Smooth muscle cell (in vitro differentiated cells): ENCODE data around the gene C1orf56. TPM values are rescaled to one million over a fixed set of nuclear protein-coding genes. Genes with fewer than 3 reads are reported as not detected.

Source experiments
- DNase-seq: peaks from one replicate; lab custom pipeline; 2025; ENCODE audit not compliant: unreplicated experiment; lab: John Stamatoyannopoulos, UW
- H2AFZ ChIP-seq: fragments of 200-600 bp; sonication (generic); 2 replicates; pipeline ENCODE4 v1.6.0; 2016; ENCODE audit warnings: antibody characterized with exemption, low read depth, mild to moderate bottlenecking
- H3F3A ChIP-seq: fragments of 200-600 bp; sonication (generic); 2 replicates; pipeline ENCODE4 v1.6.0; 2017; ENCODE audit warnings: antibody characterized with exemption, low read depth
- H3K27ac ChIP-seq: fragments of 200-600 bp; sonication (generic); 2 replicates; pipeline ENCODE4 v1.5.1; 2016; ENCODE audit warnings: low read depth, mild to moderate bottlenecking
- H3K27me3 ChIP-seq: fragments of 200-600 bp; sonication (generic); 2 replicates; pipeline ENCODE4 v1.6.1; 2016; ENCODE audit warnings: low read depth, mild to moderate bottlenecking
- H3K36me3 ChIP-seq: fragments of 200-600 bp; sonication (generic); 2 replicates; pipeline ENCODE4 v1.5.1; 2016; ENCODE audit warnings: low read depth
- H3K4me1 ChIP-seq: fragments of 200-600 bp; sonication (generic); 2 replicates; pipeline ENCODE4 v1.5.1; 2016; ENCODE audit warnings: low read depth
- H3K4me2 ChIP-seq: fragments of 200-600 bp; sonication (generic); 2 replicates; pipeline ENCODE4 v1.6.0; 2016; ENCODE audit warnings: mild to moderate bottlenecking
- H3K4me3 ChIP-seq: fragments of 200-600 bp; sonication (generic); 2 replicates; pipeline ENCODE4 v1.5.1; 2016; ENCODE audit warnings: mild to moderate bottlenecking
- H3K79me2 ChIP-seq: fragments of 200-600 bp; sonication (generic); 2 replicates; pipeline ENCODE4 v1.6.0; 2016; ENCODE audit warnings: low read depth, mild to moderate bottlenecking
- H3K9ac ChIP-seq: fragments of 200-600 bp; sonication (generic); 2 replicates; pipeline ENCODE4 v1.6.0; 2016; ENCODE audit warnings: low read depth
- H3K9me3 ChIP-seq: fragments of 200-600 bp; sonication (generic); replicated peaks from 2 replicates; pipeline ENCODE4 v1.5.1; 2016; ENCODE audit warnings: low read depth
- H4K20me1 ChIP-seq: fragments of 200-600 bp; sonication (generic); 2 replicates; pipeline ENCODE4 v1.6.0; 2016; ENCODE audit warnings: low read depth
- CTCF ChIP-seq: fragments of 200-600 bp; sonication (generic); IDR thresholded peaks from 2 replicates; pipeline ENCODE4 v1.5.1; 2017; ENCODE audit warnings: borderline replicate concordance, mild to moderate bottlenecking, antibody characterized with exemption; ENCODE audit not compliant: insufficient read depth, poor library complexity, severe bottlenecking
- WGBS: methylation state at CpG from one replicate; pipeline ENCODE4 v1.1.7; 2016; ENCODE audit warnings: low lambda C conversion rate; 5-methylcytosine and 5-hydroxymethylcytosine counted together
- polyA plus RNA-seq: library from polyadenylated mRNA; unstranded; fragments of >200 nt; fragmentation: Nextera tagmentation; extraction: Ambion mirVana; gene quantifications from 2 replicates; pipeline ENCODE4 v1.2.1, GENCODE V29; 2016
- total RNA-seq: library from RNA; depleted of rRNA; stranded (reverse); fragments of >200 nt; gene quantifications from 2 replicates; pipeline ENCODE4 v1.2.3, GENCODE V29; 2014

C1orf56 gene
- total and polyA plus RNA-seq, 2 experiments from 2014 or later: 1.6 to 4.4 TPM

- no peak overlapping the region for H3K9ac ChIP-seq
- H3K79me2 ChIP-seq: peaks cover 9% of the 10 kb centered on the region
- H2AFZ ChIP-seq: no peak overlapping the region
- H3K4me1 ChIP-seq: no peaks in the 10 kb centered on the region
- DNase-seq: no peak
- H3K27ac ChIP-seq: peak overlapping the region; percentile 32
- H3K27me3 ChIP-seq: no peaks in the 10 kb centered on the region
- 86% methylated on average over 2 of the region's 2 CpGs for WGBS
- peaks cover 23% of the 10 kb centered on the region for H4K20me1 ChIP-seq
- TF ChIP-seq CTCF: no peak
- peaks cover 9% of the 10 kb centered on the region for H3K36me3 ChIP-seq
- no peak overlapping the region for H3K4me2 ChIP-seq
- H3F3A ChIP-seq: peaks cover 48% of the 10 kb centered on the region
- H3K4me3 ChIP-seq: no peak overlapping the region
- H3K9me3 ChIP-seq: no peaks in the 10 kb centered on the region
These were observed 2.6 kb downstream of the C1orf56 start for GRCh38 chr1:151050051-151050688.

- H3K9me3 ChIP-seq: no peaks in the 10 kb centered on the region
- no peak overlapping the region for H3K4me2 ChIP-seq
- no peak overlapping the region for H3K9ac ChIP-seq
- TF ChIP-seq CTCF: no peak
- peaks cover 23% of the 10 kb centered on the region for H3K79me2 ChIP-seq
- no peaks in the 10 kb centered on the region for H3K4me1 ChIP-seq
- H2AFZ ChIP-seq: no peak overlapping the region
- peak overlapping the region; percentile 32 for H3K27ac ChIP-seq
- peaks cover 54% of the 10 kb centered on the region for H3F3A ChIP-seq
- peaks cover 36% of the 10 kb centered on the region for H4K20me1 ChIP-seq
- H3K4me3 ChIP-seq: no peak overlapping the region
- no peaks in the 10 kb centered on the region for H3K27me3 ChIP-seq
- H3K36me3 ChIP-seq: peaks cover 9% of the 10 kb centered on the region
- no peak for DNase-seq
- 85% methylated on average over 2 of the region's 2 CpGs for WGBS
These were observed 3.9 kb downstream of the C1orf56 start for GRCh38 chr1:151051356-151052009.

- no peaks in the 10 kb centered on the region for H3K9me3 ChIP-seq
- peaks cover 58% of the 10 kb centered on the region for H3K79me2 ChIP-seq
- peaks cover 9% of the 10 kb centered on the region for H3K36me3 ChIP-seq
- H3K4me3 ChIP-seq: no peak overlapping the region
- H3K27me3 ChIP-seq: no peaks in the 10 kb centered on the region
- peak overlapping the region; percentile 3 for H3K9ac ChIP-seq
- no peak for DNase-seq
- no peak overlapping the region for H2AFZ ChIP-seq
- 81% methylated on average over 4 of the region's 4 CpGs for WGBS
- H3F3A ChIP-seq: peaks cover 57% of the 10 kb centered on the region
- no peak overlapping the region for H3K4me2 ChIP-seq
- H4K20me1 ChIP-seq: peaks cover 60% of the 10 kb centered on the region
- peaks cover 12% of the 10 kb centered on the region for H3K4me1 ChIP-seq
- TF ChIP-seq CTCF: no peak
- H3K27ac ChIP-seq: peak overlapping the region; percentile 98
These were observed 7.5 kb downstream of the C1orf56 start for GRCh38 chr1:151054971-151055547.
